Measurements from ENCODE around the gene PCDH9.

The PCDH9 gene

GRCh38 chr13:67197704-67198103, 32.4 kb downstream of the PCDH9 start:
- no peak overlapping the region for H3K4me3 ChIP-seq (ENCODE audit: low read length in 2 of 2)
- no peak overlapping the region for H2BK15ac ChIP-seq (ENCODE audit: low read length)
- H3K27ac ChIP-seq (replicated peaks; ENCODE audit: low read length), result no peak overlapping the region
- H3K23ac ChIP-seq (ENCODE audit: low read depth, low read length, poor library complexity), result no peak overlapping the region
- no peak overlapping the region for H3K9ac ChIP-seq (ENCODE audit: low read depth, low read length, poor library complexity)
- H3K4me2 ChIP-seq (ENCODE audit: insufficient read depth, low read length, poor library complexity, severe bottlenecking), result no peak overlapping the region
- H3K18ac ChIP-seq (ENCODE audit: low read length), result no peak overlapping the region
- H2AK5ac ChIP-seq (ENCODE audit: low read depth, low read length), result no peak overlapping the region
- no peak overlapping the region for H2AFZ ChIP-seq (ENCODE audit: low read length)
- no peak overlapping the region for H2BK5ac ChIP-seq (ENCODE audit: low read length)
- no peaks in the 10 kb centered on the region for H3K79me1 ChIP-seq (ENCODE audit: low read depth, low read length)
- no peaks in the 10 kb centered on the region for H3K36me3 ChIP-seq (replicated peaks in 1 of 2; ENCODE audit: control insufficient read depth in 2 of 2, insufficient read depth in 2 of 2, low read length in 2 of 2)
- H3K27me3 ChIP-seq (ENCODE audit: control insufficient read depth in 3 of 3, insufficient read depth in 3 of 3, low read depth in 1 of 3, low read length in 3 of 3), result no peaks in the 10 kb centered on the region
- DNase-seq (ENCODE audit: low spot score), result no peak
- H2BK120ac ChIP-seq (ENCODE audit: low read depth, low read length), result no peak overlapping the region
- H3K9me3 ChIP-seq (replicated peaks in 1 of 2; ENCODE audit: control insufficient read depth in 2 of 2, insufficient read depth in 1 of 2, low read depth in 1 of 2, low read length in 2 of 2), result no peaks in the 10 kb centered on the region
- no peak overlapping the region for H2BK12ac ChIP-seq (ENCODE audit: low read length)
- no peak overlapping the region for H4K8ac ChIP-seq (ENCODE audit: low read depth, low read length)
- no peak overlapping the region for H3K14ac ChIP-seq (ENCODE audit: low read length)
- no peaks in the 10 kb centered on the region for H3K4me1 ChIP-seq (ENCODE audit: control insufficient read depth in 2 of 2, insufficient read depth in 1 of 2, low read depth in 1 of 2, low read length in 2 of 2)
- no peak overlapping the region for H4K91ac ChIP-seq (ENCODE audit: low read depth, low read length, poor library complexity)
- WGBS, 2 donors (ENCODE audit: extremely low coverage in 2 of 2, insufficient read length in 2 of 2, insufficient replicate concordance in 1 of 2), result no CpG with 5 or more reads among the region's 1 CpG
- H3K4ac ChIP-seq (ENCODE audit: low read length), result no peak overlapping the region

DNA sequence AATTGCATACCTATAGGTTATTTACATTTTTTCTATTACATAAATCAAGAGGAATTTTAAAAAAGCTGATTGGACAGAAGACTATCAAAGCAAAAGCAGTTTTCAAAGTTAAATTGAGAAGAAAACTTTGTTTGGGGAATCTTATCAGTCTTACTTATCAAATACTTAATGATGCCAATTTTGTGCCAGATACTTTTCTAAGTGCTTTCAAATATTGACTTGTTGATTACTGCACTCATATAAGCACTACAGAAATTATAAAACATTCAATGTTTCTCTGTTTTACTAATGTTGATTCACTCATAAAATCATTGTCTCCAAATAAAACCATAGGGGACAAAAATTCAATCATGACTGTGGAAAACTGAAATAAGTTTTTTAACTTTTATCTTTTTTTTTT, 36.2 kb downstream of the PCDH9 start:
- Histone ChIP-seq H3K18ac (ENCODE audit: low read length) (no peak overlapping the region), H2AFZ (ENCODE audit: low read length) (no peak overlapping the region), H3K79me1 (ENCODE audit: low read depth, low read length) (no peaks in the 10 kb centered on the region), H2BK5ac (ENCODE audit: low read length) (no peak overlapping the region), H4K8ac (ENCODE audit: low read depth, low read length) (no peak overlapping the region), H3K36me3 (replicated peaks in 1 of 2; ENCODE audit: control insufficient read depth in 2 of 2, insufficient read depth in 2 of 2, low read length in 2 of 2) (no peaks in the 10 kb centered on the region), H2BK120ac (ENCODE audit: low read depth, low read length) (no peak overlapping the region), H3K27ac (replicated peaks; ENCODE audit: low read length) (no peak overlapping the region), H3K4me1 (ENCODE audit: control insufficient read depth in 2 of 2, insufficient read depth in 1 of 2, low read depth in 1 of 2, low read length in 2 of 2) (peaks cover 0 to 2% of the 10 kb centered on the region in 2 donors), H4K91ac (ENCODE audit: low read depth, low read length, poor library complexity) (no peak overlapping the region), H2AK5ac (ENCODE audit: low read depth, low read length) (no peak overlapping the region), H3K23ac (ENCODE audit: low read depth, low read length, poor library complexity) (no peak overlapping the region), H3K4ac (ENCODE audit: low read length) (no peak overlapping the region), H3K14ac (ENCODE audit: low read length) (no peak overlapping the region), H3K9ac (ENCODE audit: low read depth, low read length, poor library complexity) (no peak overlapping the region), H2BK12ac (ENCODE audit: low read length) (no peak overlapping the region), H3K4me3 (ENCODE audit: low read length in 2 of 2) (no peak overlapping the region), H3K9me3 (replicated peaks in 1 of 2; ENCODE audit: control insufficient read depth in 2 of 2, insufficient read depth in 1 of 2, low read depth in 1 of 2, low read length in 2 of 2) (no peaks in the 10 kb centered on the region), H2BK15ac (ENCODE audit: low read length) (no peak overlapping the region), H3K4me2 (ENCODE audit: insufficient read depth, low read length, poor library complexity, severe bottlenecking) (no peak overlapping the region), H3K27me3 (ENCODE audit: control insufficient read depth in 3 of 3, insufficient read depth in 3 of 3, low read depth in 1 of 3, low read length in 3 of 3) (no peaks in the 10 kb centered on the region)
- DNase-seq (ENCODE audit: low spot score), result no peak

DNA sequence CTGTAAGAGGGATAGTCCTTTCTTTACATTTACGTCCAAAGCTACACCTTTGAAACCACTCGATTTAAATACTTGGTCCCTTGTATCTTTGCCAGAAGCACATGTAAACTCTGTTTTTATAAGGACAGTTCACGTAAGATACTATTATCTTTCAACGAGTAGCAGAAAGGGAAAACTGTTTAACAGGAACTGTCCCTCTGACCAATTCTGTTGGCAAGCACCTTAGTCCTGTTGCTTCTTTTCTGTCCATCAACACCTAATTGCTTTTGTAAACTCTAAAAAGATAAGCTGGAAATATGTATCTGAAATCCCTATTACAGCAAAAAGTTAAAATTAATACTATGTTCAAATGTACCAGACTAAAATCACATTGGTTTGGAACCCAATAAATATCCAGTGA, 37.4 kb downstream of the PCDH9 start:
- Histone ChIP-seq H2AFZ (ENCODE audit: low read length) (no peak overlapping the region), H3K9me3 (replicated peaks in 1 of 2; ENCODE audit: control insufficient read depth in 2 of 2, insufficient read depth in 1 of 2, low read depth in 1 of 2, low read length in 2 of 2) (no peaks in the 10 kb centered on the region), H3K4me3 (ENCODE audit: low read length in 2 of 2) (no peak overlapping the region), H4K8ac (ENCODE audit: low read depth, low read length) (no peak overlapping the region), H2BK15ac (ENCODE audit: low read length) (no peak overlapping the region), H3K79me1 (ENCODE audit: low read depth, low read length) (no peaks in the 10 kb centered on the region), H3K4me2 (ENCODE audit: insufficient read depth, low read length, poor library complexity, severe bottlenecking) (no peak overlapping the region), H3K27ac (replicated peaks; ENCODE audit: low read length) (no peak overlapping the region), H3K27me3 (ENCODE audit: control insufficient read depth in 3 of 3, insufficient read depth in 3 of 3, low read depth in 1 of 3, low read length in 3 of 3) (no peaks in the 10 kb centered on the region), H3K4me1 (ENCODE audit: control insufficient read depth in 2 of 2, insufficient read depth in 1 of 2, low read depth in 1 of 2, low read length in 2 of 2) (peaks cover 0 to 2% of the 10 kb centered on the region in 2 donors), H2BK12ac (ENCODE audit: low read length) (no peak overlapping the region), H2AK5ac (ENCODE audit: low read depth, low read length) (no peak overlapping the region), H2BK120ac (ENCODE audit: low read depth, low read length) (no peak overlapping the region), H3K23ac (ENCODE audit: low read depth, low read length, poor library complexity) (no peak overlapping the region), H4K91ac (ENCODE audit: low read depth, low read length, poor library complexity) (no peak overlapping the region), H3K4ac (ENCODE audit: low read length) (no peak overlapping the region), H3K9ac (ENCODE audit: low read depth, low read length, poor library complexity) (no peak overlapping the region), H2BK5ac (ENCODE audit: low read length) (no peak overlapping the region), H3K14ac (ENCODE audit: low read length) (no peak overlapping the region), H3K36me3 (replicated peaks in 1 of 2; ENCODE audit: control insufficient read depth in 2 of 2, insufficient read depth in 2 of 2, low read length in 2 of 2) (no peaks in the 10 kb centered on the region), H3K18ac (ENCODE audit: low read length) (no peak overlapping the region)
- no peak for DNase-seq (ENCODE audit: low spot score)
- no CpG with 5 or more reads among the region's 4 CpGs for WGBS, 2 donors (ENCODE audit: extremely low coverage in 2 of 2, insufficient read length in 2 of 2, insufficient replicate concordance in 1 of 2)

DNA sequence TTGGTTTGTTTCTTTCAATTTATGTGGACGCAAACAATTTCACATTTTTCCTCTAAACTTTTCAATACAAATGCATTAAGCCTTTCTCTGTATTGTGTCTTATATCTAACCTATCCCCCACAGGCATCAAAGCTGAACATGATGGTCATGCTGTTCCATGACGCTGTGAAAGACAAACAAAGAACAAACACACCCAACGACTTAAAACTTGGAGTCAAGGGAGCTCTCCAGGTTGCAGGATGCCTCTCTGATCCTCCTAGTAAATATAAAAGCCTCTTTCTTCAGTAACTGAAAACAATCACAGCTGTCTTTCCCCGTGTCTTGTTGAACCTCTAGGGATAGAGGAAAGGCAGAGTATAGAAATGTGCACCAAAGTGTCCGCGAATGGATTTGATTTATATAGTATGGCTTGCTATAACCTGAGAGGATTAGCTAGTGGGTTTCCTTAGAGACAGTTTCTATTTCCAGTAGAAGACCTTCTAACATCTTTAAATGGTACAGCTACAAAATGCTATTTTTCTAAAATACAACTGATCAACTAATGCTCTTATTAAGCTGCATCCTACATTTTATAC, 43.1 kb downstream of the PCDH9 start:
- Histone ChIP-seq H4K8ac (ENCODE audit: low read depth, low read length) (no peak overlapping the region), H2BK12ac (ENCODE audit: low read length) (no peak overlapping the region), H2BK5ac (ENCODE audit: low read length) (no peak overlapping the region), H2AK5ac (ENCODE audit: low read depth, low read length) (no peak overlapping the region), H3K4me2 (ENCODE audit: insufficient read depth, low read length, poor library complexity, severe bottlenecking) (no peak overlapping the region), H3K14ac (ENCODE audit: low read length) (no peak overlapping the region), H3K4me1 (ENCODE audit: control insufficient read depth in 2 of 2, insufficient read depth in 1 of 2, low read depth in 1 of 2, low read length in 2 of 2) (peaks cover 0 to 2% of the 10 kb centered on the region in 2 donors), H2BK120ac (ENCODE audit: low read depth, low read length) (no peak overlapping the region), H3K18ac (ENCODE audit: low read length) (no peak overlapping the region), H3K27me3 (ENCODE audit: control insufficient read depth in 3 of 3, insufficient read depth in 3 of 3, low read depth in 1 of 3, low read length in 3 of 3) (no peaks in the 10 kb centered on the region), H4K91ac (ENCODE audit: low read depth, low read length, poor library complexity) (no peak overlapping the region), H3K36me3 (replicated peaks in 1 of 2; ENCODE audit: control insufficient read depth in 2 of 2, insufficient read depth in 2 of 2, low read length in 2 of 2) (no peaks in the 10 kb centered on the region), H3K4ac (ENCODE audit: low read length) (no peak overlapping the region), H2BK15ac (ENCODE audit: low read length) (no peak overlapping the region), H3K23ac (ENCODE audit: low read depth, low read length, poor library complexity) (no peak overlapping the region), H2AFZ (ENCODE audit: low read length) (peak overlapping the region; percentile 77), H3K9ac (ENCODE audit: low read depth, low read length, poor library complexity) (no peak overlapping the region), H3K27ac (replicated peaks; ENCODE audit: low read length) (no peak overlapping the region), H3K79me1 (ENCODE audit: low read depth, low read length) (no peaks in the 10 kb centered on the region), H3K4me3 (ENCODE audit: low read length in 2 of 2) (no peak overlapping the region), H3K9me3 (replicated peaks in 1 of 2; ENCODE audit: control insufficient read depth in 2 of 2, insufficient read depth in 1 of 2, low read depth in 1 of 2, low read length in 2 of 2) (no peaks in the 10 kb centered on the region)
- WGBS, 2 donors (ENCODE audit: extremely low coverage in 2 of 2, insufficient read length in 2 of 2, insufficient replicate concordance in 1 of 2), result no CpG with 5 or more reads among the region's 6 CpGs
- peak; percentile 1 for DNase-seq (ENCODE audit: low spot score)

Measured in neuronal stem cell (in vitro differentiated cells).